Measurements from ENCODE around the gene RRM2. TPM values are rescaled to one million over a fixed set of nuclear protein-coding genes. Genes with fewer than 3 reads are reported as not detected.
A peak's percentile ranks its signal among the peaks of the same experiment; 100 is the strongest.
"Not testable (repeated sequence)": the region's sequence is repeated elsewhere in the genome, so short reads cannot be mapped to it uniquely, and the experiment has no call there.

RRM2 gene
- polyA plus RNA-seq, 1 donor, result 33.2 TPM

DNA sequence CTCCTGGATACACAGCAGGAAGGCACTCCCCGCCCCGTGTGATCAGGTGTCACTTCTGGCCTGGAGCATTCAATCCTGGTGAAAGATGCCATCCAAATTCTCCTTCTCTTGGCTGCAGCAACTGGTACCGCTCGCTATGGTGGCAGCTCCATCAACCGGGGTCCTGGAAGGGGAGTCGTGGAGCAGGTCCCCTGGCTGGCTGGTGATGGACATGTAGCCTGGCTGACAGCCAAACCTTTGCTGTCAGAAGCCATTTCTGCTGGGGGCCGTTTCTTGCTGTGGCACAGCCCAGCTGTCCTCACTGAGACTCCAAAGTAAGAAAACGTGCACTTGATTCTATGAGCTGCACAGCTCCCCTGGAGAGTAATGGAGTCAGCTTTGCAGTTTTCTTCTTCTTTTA, 35.2 kb upstream of the RRM2 start:
- Histone ChIP-seq H3K36me3 (ENCODE audit: control insufficient read depth, insufficient read depth, low read length) (no peaks in the 10 kb centered on the region), H3K9me3 (ENCODE audit: control insufficient read depth, low read depth, low read length) (peaks cover 6% of the 10 kb centered on the region), H3K27me3 (ENCODE audit: control insufficient read depth, insufficient read depth, low read length) (peaks cover 22% of the 10 kb centered on the region), H3K4me1 (ENCODE audit: control insufficient read depth, insufficient read depth, low read length) (peaks cover 25% of the 10 kb centered on the region), H3K27ac (ENCODE audit: low read length) (no peak overlapping the region), H3K4me3 (ENCODE audit: low read length) (no peak overlapping the region)
- WGBS (ENCODE audit: insufficient coverage, low lambda C conversion rate), result no CpG with 5 or more reads among the region's 8 CpGs
- DNase-seq, result no peak

DNA sequence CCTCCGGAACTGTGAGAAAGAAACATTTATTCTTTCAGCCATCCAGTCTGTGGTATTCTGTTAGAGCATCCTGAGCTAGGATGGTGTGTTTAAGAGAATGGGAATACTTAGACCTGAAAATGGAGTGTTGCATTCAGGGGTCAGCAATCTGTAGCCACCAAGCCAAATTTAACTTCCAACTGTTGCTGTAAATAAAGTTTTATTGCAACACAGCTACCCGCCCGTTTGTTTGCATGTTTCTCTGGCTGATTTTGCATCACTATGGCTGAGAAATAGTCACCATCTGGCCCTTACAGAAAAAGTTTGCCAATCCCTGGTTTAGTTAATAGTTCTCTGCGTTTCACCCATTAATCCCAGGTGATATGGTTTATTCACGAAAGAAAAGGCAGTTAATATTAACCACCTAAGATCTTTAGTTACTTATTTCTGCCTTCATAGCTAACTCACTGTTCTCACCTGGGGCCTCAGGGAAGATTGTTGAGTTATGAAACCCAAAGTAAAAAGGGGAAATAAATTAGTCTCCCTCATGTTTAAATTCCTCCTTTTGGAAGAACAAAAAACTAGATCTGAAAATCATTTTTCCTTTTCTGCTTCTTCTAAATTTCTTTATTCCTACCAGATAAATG, 32.9 kb upstream of the RRM2 start:
- peaks cover 6% of the 10 kb centered on the region for H3K9me3 ChIP-seq (ENCODE audit: control insufficient read depth, low read depth, low read length)
- H3K27me3 ChIP-seq (ENCODE audit: control insufficient read depth, insufficient read depth, low read length), result peaks cover 10% of the 10 kb centered on the region
- H3K4me3 ChIP-seq (ENCODE audit: low read length), result no peak overlapping the region
- peak in 1 of 2 donors; percentile 76 for DNase-seq
- 40% methylated on average over 1 of the region's 5 CpGs for WGBS (ENCODE audit: insufficient coverage, low lambda C conversion rate)
- peaks cover 25% of the 10 kb centered on the region for H3K4me1 ChIP-seq (ENCODE audit: control insufficient read depth, insufficient read depth, low read length)
- H3K27ac ChIP-seq (ENCODE audit: low read length), result peak overlapping the region; percentile 81
- no peaks in the 10 kb centered on the region for H3K36me3 ChIP-seq (ENCODE audit: control insufficient read depth, insufficient read depth, low read length)

DNA sequence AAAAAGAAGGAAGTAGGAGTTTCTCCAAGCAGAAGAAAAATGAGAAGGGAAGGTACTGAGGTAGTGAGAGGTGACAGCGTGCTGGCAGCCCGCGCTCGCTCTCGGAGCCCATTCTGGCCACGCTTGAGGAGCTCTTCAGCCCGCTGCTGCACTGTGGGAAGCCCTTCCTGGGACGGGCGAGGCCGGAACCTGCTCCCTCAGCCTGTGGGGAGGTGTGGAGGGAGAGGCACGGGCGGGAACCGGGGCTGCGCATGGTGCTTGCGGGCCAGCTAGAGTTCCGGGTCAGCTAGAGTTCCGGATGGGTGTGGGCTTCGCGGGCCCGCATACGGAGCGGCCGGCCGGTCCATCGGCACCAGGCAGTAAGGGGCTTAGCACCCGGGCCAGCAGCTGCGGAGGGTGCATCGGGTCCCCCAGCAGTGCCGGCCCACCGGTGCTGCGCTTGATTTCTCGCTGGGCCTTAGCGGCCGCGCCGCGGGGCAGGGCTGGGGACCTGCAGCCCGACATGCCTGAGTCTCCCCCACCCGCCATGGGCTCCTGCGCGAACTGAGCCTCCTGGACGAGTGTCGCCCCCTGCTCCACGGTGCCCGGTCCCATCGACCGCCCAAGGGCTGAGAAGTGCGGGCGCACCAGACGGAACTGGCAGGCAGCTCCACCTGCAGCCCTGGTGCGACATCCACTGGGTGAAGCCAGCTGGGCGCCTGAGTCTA, 31.2 kb upstream of the RRM2 start:
- peak overlapping the region; percentile 4 for H3K27ac ChIP-seq (ENCODE audit: low read length)
- peaks cover 10% of the 10 kb centered on the region for H3K27me3 ChIP-seq (ENCODE audit: control insufficient read depth, insufficient read depth, low read length)
- DNase-seq, result no peak
- WGBS (ENCODE audit: insufficient coverage, low lambda C conversion rate), result no CpG with 5 or more reads among the region's 52 CpGs
- H3K9me3 ChIP-seq (ENCODE audit: control insufficient read depth, low read depth, low read length), result peaks cover 6% of the 10 kb centered on the region
- peak overlapping the region; percentile 13 for H3K4me3 ChIP-seq (ENCODE audit: low read length)
- peaks cover 25% of the 10 kb centered on the region for H3K4me1 ChIP-seq (ENCODE audit: control insufficient read depth, insufficient read depth, low read length)
- H3K36me3 ChIP-seq (ENCODE audit: control insufficient read depth, insufficient read depth, low read length), result no peaks in the 10 kb centered on the region

DNA sequence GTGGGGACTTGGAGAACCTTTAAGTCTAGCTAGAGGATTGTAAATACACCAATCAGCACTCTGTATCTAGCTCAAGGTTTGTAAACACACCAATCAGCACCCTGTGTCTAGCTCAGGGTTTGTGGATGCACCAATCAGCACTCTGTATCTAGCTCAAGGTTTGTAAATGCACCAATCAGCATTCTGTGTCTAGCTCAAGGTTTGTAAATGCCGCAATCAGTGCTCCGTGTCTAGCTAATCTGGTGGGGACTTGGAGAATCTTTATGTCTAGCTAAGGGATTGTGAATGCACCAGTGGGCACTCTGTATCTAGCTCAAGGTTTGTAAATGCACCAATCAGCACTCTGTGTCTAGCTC, 30.7 kb upstream of the RRM2 start:
- Histone ChIP-seq H3K4me1 (ENCODE audit: control insufficient read depth, insufficient read depth, low read length) (peaks cover 25% of the 10 kb centered on the region), H3K4me3 (ENCODE audit: low read length) (peak overlapping the region; percentile 13), H3K27me3 (ENCODE audit: control insufficient read depth, insufficient read depth, low read length) (peaks cover 10% of the 10 kb centered on the region)
- H3K9me3 ChIP-seq (ENCODE audit: control insufficient read depth, low read depth, low read length); H3K27ac ChIP-seq (ENCODE audit: low read length); H3K36me3 ChIP-seq (ENCODE audit: control insufficient read depth, insufficient read depth, low read length); DNase-seq: not testable (repeated sequence)
- no CpG with 5 or more reads among the region's 2 CpGs for WGBS (ENCODE audit: insufficient coverage, low lambda C conversion rate)

DNA sequence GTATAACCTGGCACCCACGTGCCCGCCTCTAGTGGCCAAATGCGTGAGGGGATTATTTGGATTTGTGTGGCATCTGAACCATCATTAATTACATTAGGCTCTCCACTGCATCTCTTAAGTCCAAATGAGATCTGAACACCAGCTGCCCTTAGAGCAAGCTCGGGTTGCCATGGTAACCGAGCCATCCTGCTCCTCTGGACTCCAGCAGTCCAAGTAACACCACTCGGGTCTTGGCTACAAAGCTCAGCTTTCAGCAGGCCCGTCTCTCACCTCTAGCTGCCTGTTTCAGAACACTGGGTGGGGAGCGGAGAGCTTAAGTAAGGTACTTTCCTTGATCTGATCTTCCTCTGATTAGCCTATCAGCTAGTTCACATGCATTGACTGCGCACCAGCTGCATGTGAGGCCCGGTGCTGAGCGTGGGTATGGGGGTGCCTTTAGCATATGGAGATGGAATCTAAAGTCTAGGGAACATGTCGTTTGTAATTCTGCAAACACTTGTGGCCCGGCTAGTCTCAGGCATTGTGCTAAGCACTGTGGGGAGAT, 28.2 kb upstream of the RRM2 start:
- H3K4me3 ChIP-seq (ENCODE audit: low read length), result no peak overlapping the region
- WGBS (ENCODE audit: insufficient coverage, low lambda C conversion rate), result no CpG with 5 or more reads among the region's 13 CpGs
- peaks cover 22% of the 10 kb centered on the region for H3K4me1 ChIP-seq (ENCODE audit: control insufficient read depth, insufficient read depth, low read length)

DNA sequence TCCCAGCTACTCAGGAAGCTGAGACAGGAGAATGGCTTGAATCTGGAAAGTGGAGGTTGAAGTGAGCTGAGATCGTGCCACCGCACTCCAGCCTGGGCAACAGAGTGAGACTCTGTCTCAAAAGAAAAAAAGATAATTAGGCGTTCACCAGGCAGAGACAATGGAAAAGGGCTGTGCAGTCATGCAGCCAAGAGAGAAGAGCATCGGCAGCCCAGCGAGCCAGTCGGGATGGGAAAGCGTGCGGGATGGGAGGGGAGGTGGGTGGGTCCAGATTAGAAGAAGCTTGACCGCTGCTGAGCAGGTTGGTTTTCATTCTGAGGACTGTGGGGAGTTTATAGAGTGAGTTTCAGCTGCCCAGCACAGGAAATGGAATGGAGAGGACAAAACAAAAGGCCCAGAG, 27.4 kb upstream of the RRM2 start:
- H3K4me3 ChIP-seq (ENCODE audit: low read length), result no peak overlapping the region
- H3K36me3 ChIP-seq (ENCODE audit: control insufficient read depth, insufficient read depth, low read length), result no peaks in the 10 kb centered on the region
- H3K27ac ChIP-seq (ENCODE audit: low read length), result no peak overlapping the region
- 100% methylated on average over 3 of the region's 9 CpGs for WGBS (ENCODE audit: insufficient coverage, low lambda C conversion rate)
- H3K9me3 ChIP-seq (ENCODE audit: control insufficient read depth, low read depth, low read length), result peaks cover 6% of the 10 kb centered on the region
- DNase-seq, result no peak
- peaks cover 17% of the 10 kb centered on the region for H3K4me1 ChIP-seq (ENCODE audit: control insufficient read depth, insufficient read depth, low read length)
- peaks cover 10% of the 10 kb centered on the region for H3K27me3 ChIP-seq (ENCODE audit: control insufficient read depth, insufficient read depth, low read length)

More for the DNA sequence above, 28.2 kb upstream of the RRM2 start:
- Histone ChIP-seq H3K36me3 (ENCODE audit: control insufficient read depth, insufficient read depth, low read length) (no peaks in the 10 kb centered on the region), H3K27me3 (ENCODE audit: control insufficient read depth, insufficient read depth, low read length) (peaks cover 10% of the 10 kb centered on the region), H3K27ac (ENCODE audit: low read length) (no peak overlapping the region), H3K9me3 (ENCODE audit: control insufficient read depth, low read depth, low read length) (peaks cover 6% of the 10 kb centered on the region)
- DNase-seq, result no peak

DNA sequence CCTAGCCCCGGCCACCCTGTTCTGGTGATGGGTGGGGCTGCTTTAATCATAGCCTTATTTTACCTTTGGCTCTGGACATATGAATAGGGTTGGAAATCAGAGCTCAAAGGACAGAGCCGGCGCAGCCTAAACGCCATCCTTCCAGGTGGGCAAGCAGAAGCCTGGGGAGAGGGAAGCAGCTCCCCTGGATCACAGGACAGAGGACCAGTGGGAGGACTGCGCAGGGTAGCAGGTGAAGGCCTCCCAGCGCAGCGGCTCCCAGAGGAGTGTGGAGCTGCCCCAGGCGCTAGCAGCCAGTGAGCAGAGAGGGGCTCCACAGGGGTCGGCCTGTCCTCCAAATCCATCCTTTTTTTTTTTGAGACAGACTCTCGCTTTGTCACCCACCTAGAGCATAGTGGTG, 25.9 kb upstream of the RRM2 start:
- peaks cover 3% of the 10 kb centered on the region for H3K4me1 ChIP-seq (ENCODE audit: control insufficient read depth, insufficient read depth, low read length)
- WGBS (ENCODE audit: insufficient coverage, low lambda C conversion rate), result no CpG with 5 or more reads among the region's 10 CpGs
- H3K4me3 ChIP-seq (ENCODE audit: low read length), result no peak overlapping the region
- DNase-seq, result no peak
- H3K27ac ChIP-seq (ENCODE audit: low read length), result no peak overlapping the region
- no peaks in the 10 kb centered on the region for H3K36me3 ChIP-seq (ENCODE audit: control insufficient read depth, insufficient read depth, low read length)
- peaks cover under 1% of the 10 kb centered on the region for H3K9me3 ChIP-seq (ENCODE audit: control insufficient read depth, low read depth, low read length)
- peaks cover 5% of the 10 kb centered on the region for H3K27me3 ChIP-seq (ENCODE audit: control insufficient read depth, insufficient read depth, low read length)

DNA sequence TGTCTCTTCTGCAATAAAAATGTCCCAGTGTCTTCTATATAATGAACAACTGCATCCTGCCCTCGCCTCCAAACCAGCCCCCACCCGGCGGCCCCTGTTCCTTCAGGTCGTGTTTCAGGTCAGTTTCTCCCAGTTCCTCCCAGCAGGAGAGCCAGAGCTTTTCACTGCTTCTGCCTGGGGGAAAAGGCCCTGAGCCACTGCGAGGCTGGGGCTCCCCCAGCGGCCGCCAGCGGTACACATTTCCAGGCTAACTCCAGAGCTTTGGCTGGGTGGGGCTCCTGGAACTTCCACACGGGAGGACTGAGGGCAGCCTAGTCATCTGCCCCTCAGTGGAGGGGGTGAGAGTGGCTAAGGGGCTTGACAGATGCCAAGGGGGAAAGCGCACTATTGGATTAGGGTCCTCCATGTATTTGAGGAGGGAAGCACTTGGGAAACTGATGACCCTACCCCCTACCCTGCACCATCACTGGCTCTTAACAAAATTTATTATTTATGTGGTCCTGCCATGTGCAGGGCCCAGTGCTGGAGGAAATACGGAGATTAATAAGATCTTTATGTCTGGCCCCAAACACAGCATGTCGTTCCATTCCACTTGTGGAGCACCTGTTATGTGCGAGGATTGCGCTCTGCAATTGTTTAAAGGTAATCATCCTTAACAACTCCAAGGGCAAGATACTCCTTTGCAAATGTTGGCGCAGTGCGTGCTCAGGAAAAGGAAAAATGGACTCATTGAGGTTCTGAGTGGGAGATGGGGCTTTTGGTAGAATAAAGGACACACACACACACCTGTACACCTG, 25.0 kb upstream of the RRM2 start:
- Histone ChIP-seq H3K27ac (ENCODE audit: low read length) (no peak overlapping the region), H3K9me3 (ENCODE audit: control insufficient read depth, low read depth, low read length) (no peaks in the 10 kb centered on the region), H3K27me3 (ENCODE audit: control insufficient read depth, insufficient read depth, low read length) (peaks cover 3% of the 10 kb centered on the region), H3K4me1 (ENCODE audit: control insufficient read depth, insufficient read depth, low read length) (peaks cover 3% of the 10 kb centered on the region), H3K4me3 (ENCODE audit: low read length) (no peak overlapping the region), H3K36me3 (ENCODE audit: control insufficient read depth, insufficient read depth, low read length) (no peaks in the 10 kb centered on the region)
- peak; percentile 58 to 72 for DNase-seq
- WGBS (ENCODE audit: insufficient coverage, low lambda C conversion rate), result no CpG with 5 or more reads among the region's 16 CpGs

DNA sequence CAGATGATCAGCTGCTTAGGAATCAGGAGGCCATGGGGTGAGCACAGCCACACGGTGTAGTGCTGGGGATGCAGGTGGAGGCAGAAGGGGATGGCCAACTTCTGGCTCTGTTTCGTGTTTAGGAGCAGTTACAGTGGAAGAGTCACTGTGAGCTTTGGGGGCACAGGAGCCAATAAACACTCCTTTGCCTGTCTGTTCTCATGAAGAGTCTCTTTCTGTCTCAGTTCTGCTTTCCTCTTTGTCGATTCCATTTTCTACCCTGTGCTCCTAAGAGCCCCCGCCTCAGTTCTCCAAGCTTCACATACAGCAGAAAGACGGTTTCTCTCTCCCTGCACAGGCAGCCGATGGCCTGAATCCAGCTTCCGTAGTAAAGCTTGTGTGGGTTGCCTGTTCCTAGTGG, 21.0 kb upstream of the RRM2 start:
- DNase-seq, result no peak
- no peaks in the 10 kb centered on the region for H3K27me3 ChIP-seq (ENCODE audit: control insufficient read depth, insufficient read depth, low read length)
- H3K9me3 ChIP-seq (ENCODE audit: control insufficient read depth, low read depth, low read length), result no peaks in the 10 kb centered on the region
- H3K36me3 ChIP-seq (ENCODE audit: control insufficient read depth, insufficient read depth, low read length), result no peaks in the 10 kb centered on the region
- no peak overlapping the region for H3K4me3 ChIP-seq (ENCODE audit: low read length)
- peaks cover 25% of the 10 kb centered on the region for H3K4me1 ChIP-seq (ENCODE audit: control insufficient read depth, insufficient read depth, low read length)
- no CpG with 5 or more reads among the region's 7 CpGs for WGBS (ENCODE audit: insufficient coverage, low lambda C conversion rate)
- no peak overlapping the region for H3K27ac ChIP-seq (ENCODE audit: low read length)

DNA sequence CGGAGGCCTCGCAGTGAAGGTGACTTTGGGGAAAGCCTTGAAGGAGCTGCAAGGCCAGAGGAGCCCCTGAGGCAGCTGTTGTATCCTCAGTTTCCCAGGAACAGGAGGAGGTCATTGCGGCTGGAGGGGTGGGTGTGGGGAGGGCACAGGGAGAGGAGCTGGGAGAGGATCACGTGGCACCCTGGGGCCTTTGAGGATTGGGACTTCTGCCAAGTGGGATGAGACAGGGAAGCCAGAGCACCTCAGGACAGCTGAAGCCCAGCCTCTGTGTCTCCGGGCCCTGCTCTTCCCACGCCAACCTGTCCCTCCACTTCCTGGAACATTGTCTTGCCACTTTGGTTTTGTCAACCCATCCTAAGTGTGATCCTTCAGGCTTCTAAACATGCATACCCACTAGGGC, 19.4 kb upstream of the RRM2 start:
- Histone ChIP-seq H3K27me3 (ENCODE audit: control insufficient read depth, insufficient read depth, low read length) (no peaks in the 10 kb centered on the region), H3K4me1 (ENCODE audit: control insufficient read depth, insufficient read depth, low read length) (peaks cover 23% of the 10 kb centered on the region), H3K9me3 (ENCODE audit: control insufficient read depth, low read depth, low read length) (no peaks in the 10 kb centered on the region), H3K36me3 (ENCODE audit: control insufficient read depth, insufficient read depth, low read length) (no peaks in the 10 kb centered on the region), H3K27ac (ENCODE audit: low read length) (no peak overlapping the region), H3K4me3 (ENCODE audit: low read length) (no peak overlapping the region)
- no CpG with 5 or more reads among the region's 6 CpGs for WGBS (ENCODE audit: insufficient coverage, low lambda C conversion rate)
- DNase-seq, result no peak
